Measurements from ENCODE around the gene GALC. TPM values are rescaled to one million over a fixed set of nuclear protein-coding genes. Genes with fewer than 3 reads are reported as not detected.

GALC gene
- total RNA-seq (10 to 100 TPM; 26.9 to 61.7 (median 42.4) TPM), polyA plus RNA-seq (1 to 10 TPM; 3.8 to 7.2 (median 5.9) TPM)
- long read RNA-seq, donor 1, transcript GALC-201 (17 exons, 3,883 nt) = major isoform, 7 of 15 reads
- long read RNA-seq, donor 1, partial matches to known transcripts = 7 of 15 reads
- long read RNA-seq, donor 1, other reads (novel, unspliced or antisense) = 0 of 15 reads
- long read RNA-seq, donor 2, transcript GALC-201 (17 exons, 3,883 nt) = major isoform, 6 of 7 reads
- long read RNA-seq, donor 2, partial matches to known transcripts = 0 of 7 reads
- long read RNA-seq, donor 2, other reads (novel, unspliced or antisense) = 0 of 7 reads

DNA sequence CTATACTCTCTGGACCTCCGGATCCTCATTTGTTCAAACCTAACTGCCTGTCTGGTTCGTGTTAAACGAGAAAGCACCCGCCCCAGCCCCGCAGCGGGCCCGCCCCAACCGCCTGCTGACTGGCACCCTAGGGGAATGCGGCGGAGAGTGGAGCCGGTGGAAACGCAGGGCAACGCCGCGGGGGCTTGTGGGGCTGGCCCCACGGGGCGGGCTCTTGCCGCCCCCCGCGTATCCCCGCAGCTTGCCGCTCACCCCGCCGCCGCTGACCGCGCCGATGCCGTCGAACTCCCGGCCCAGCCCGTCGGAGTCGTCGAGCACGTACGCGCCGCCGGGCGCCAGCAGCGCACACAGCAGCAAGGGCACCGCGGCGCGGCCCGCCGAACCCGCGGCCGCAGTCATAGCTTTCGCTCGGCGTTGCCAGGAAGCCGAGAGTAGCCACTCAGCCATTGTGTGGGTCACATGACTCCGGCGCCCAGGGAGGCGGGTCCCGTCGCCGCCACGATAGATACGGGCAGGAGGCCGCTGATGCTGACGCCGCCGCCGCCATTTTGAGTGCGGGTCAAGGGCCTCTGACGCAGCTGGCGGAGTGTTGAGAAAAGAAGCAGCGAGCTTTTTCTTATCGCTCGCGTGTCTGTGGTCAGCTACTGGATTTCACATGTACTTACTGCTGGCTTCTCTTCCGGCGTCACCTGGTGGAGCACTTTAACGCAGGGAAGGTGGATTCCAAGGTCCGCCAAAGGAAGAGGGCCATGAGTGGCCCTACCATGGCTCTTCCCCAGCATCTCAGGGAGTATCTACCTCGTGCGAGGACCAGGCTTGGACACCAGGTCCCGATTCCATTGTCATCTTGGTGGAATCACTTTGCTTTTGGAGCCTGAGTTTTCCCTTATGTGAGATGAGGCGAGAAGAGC, at the start of gene GALC:
TSS of gene GALC (minus strand) at position 465 of the 911 bp plus-strand sequence. CDS start at position 447, 18 bp downstream.
- Histone ChIP-seq H3K36me3 (no peaks in the 10 kb centered on the region), H3K27ac (peak within 1 kb of the TSS; percentile 92 to 99 (median 98)), H3K27me3 (replicated peaks in 1 of 7) (no peaks in the 10 kb centered on the region), H3K4me3 (peak within 1 kb of the TSS; percentile 64 to 88 (median 72)), H3K4me1 (peaks cover 12 to 62% (median 46%) of the 10 kb centered on the region in 6 donors), H3K9me3 (no peaks in the 10 kb centered on the region)
- WGBS, 5 donors = 3 to 4% (median 3%) methylated on average over 43 to 83 of the region's 83 CpGs
- peak; percentile 88 to 95 (median 89) for TF ChIP-seq POLR2AphosphoS5 (IDR thresholded peaks at IDR 0.05)
- TF ChIP-seq, protein P1, sequence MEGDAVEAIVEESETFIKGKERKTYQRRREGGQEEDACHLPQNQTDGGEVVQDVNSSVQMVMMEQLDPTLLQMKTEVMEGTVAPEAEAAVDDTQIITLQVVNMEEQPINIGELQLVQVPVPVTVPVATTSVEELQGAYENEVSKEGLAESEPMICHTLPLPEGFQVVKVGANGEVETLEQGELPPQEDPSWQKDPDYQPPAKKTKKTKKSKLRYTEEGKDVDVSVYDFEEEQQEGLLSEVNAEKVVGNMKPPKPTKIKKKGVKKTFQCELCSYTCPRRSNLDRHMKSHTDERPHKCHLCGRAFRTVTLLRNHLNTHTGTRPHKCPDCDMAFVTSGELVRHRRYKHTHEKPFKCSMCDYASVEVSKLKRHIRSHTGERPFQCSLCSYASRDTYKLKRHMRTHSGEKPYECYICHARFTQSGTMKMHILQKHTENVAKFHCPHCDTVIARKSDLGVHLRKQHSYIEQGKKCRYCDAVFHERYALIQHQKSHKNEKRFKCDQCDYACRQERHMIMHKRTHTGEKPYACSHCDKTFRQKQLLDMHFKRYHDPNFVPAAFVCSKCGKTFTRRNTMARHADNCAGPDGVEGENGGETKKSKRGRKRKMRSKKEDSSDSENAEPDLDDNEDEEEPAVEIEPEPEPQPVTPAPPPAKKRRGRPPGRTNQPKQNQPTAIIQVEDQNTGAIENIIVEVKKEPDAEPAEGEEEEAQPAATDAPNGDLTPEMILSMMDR (IDR thresholded peaks at IDR 0.05 in 8 of 11, conservative IDR thresholded peaks at IDR 0.05 in 3 of 11) = peak in 3 of 11 experiments; percentile 8 to 30 (median 13)
- peak in 1 of 3 donors; percentile 23 for TF ChIP-seq POLR2A (IDR thresholded peaks at IDR 0.05)
- intact Hi-C loops (cut with DNase I; ENCODE audit: low total_unique reads) = no loop called here
- DNase-seq = peak; percentile 100

DNA sequence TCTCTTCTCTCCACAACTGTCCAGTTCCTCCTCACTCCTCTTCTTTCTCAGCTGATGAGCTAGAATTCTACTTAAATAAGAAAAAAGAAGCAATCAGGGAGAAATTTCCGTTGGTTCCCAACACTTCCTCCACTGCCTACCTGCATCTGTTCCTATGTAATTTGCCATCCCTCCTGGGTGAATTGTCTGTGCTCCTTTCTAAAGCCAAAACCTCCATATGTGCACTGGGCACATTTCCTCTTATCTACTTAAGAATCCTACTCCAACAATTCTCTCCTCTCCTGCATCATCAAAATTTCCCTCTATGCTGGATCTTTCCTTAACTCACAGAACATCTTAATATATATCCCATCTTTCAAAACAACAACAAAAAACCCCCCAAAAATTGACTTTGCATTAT, 47.2 kb upstream of the GALC start:
- Histone ChIP-seq H3K9me3 (no peaks in the 10 kb centered on the region), H3K4me3 (no peak overlapping the region), H3K36me3 (no peaks in the 10 kb centered on the region), H3K4me1 (peaks cover 0 to 16% (median 0%) of the 10 kb centered on the region in 6 donors), H3K27ac (no peak overlapping the region), H3K27me3 (replicated peaks in 1 of 7) (no peaks in the 10 kb centered on the region)
- 62 to 81% (median 70%) methylated on average over 1 of the region's 1 CpG for WGBS, 5 donors
- no peak for DNase-seq
- TF ChIP-seq, protein P1 (IDR thresholded peaks at IDR 0.05 in 8 of 11, conservative IDR thresholded peaks at IDR 0.05 in 3 of 11) = no peak
- no peak for TF ChIP-seq POLR2AphosphoS5 (IDR thresholded peaks at IDR 0.05)
- intact Hi-C loops (cut with DNase I; ENCODE audit: low total_unique reads) = no loop called here

DNA sequence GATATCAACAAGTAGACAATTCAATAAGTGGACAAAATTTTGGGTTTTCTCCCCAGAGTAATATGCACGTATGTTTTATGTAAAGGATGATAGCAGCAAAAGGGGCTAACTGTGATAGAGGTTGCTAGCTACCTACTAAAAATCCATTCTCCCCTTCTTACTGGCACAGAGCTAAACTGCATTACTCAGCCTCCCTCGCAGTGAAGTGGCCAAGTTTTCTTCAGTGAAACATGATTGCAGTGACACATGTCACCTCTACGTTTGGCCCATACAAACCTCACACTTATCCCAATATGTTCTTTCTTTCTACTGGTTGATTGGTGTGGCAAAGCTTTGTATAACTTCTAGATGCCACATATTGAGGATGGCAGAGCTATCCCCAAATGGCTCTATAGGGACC, 46.2 kb upstream of the GALC start:
- Histone ChIP-seq H3K4me3 (no peak overlapping the region), H3K36me3 (no peaks in the 10 kb centered on the region), H3K27ac (no peak overlapping the region), H3K4me1 (peaks cover 0 to 7% (median 0%) of the 10 kb centered on the region in 6 donors), H3K27me3 (replicated peaks in 1 of 7) (no peaks in the 10 kb centered on the region), H3K9me3 (no peaks in the 10 kb centered on the region)
- 62 to 84% (median 80%) methylated on average over 3 of the region's 3 CpGs for WGBS, 5 donors
- intact Hi-C loops (cut with DNase I; ENCODE audit: low total_unique reads) = no loop called here
- TF ChIP-seq POLR2AphosphoS5 (IDR thresholded peaks at IDR 0.05) (no peak), POLR2A (IDR thresholded peaks at IDR 0.05) (no peak)
- TF ChIP-seq, protein P1 (IDR thresholded peaks at IDR 0.05 in 8 of 11, conservative IDR thresholded peaks at IDR 0.05 in 3 of 11) = no peak
- DNase-seq = no peak

DNA sequence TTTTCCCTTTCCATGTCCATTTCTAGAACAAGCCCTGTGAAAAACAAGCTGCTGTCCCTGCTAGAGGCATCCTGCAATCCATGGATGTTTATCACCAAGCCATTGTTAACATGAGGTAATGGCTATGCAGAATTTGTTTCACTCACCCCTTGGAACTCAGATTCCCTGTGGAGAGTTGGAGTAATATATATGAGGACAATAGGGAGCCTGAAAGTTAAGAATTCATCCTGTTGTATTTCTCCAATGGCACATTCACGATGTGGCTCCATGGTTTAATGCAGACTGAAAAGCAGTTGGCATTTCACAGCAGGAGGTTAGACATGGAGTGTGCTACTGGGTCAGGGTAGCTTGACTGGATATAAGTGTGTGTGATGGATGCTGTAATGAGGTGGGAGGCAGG, 44.3 kb upstream of the GALC start:
- WGBS, 5 donors = 76 to 95% (median 82%) methylated on average over 1 of the region's 1 CpG
- Histone ChIP-seq H3K4me1 (no peaks in the 10 kb centered on the region), H3K9me3 (no peaks in the 10 kb centered on the region), H3K36me3 (no peaks in the 10 kb centered on the region), H3K4me3 (no peak overlapping the region), H3K27me3 (replicated peaks in 1 of 7) (no peaks in the 10 kb centered on the region), H3K27ac (no peak overlapping the region)
- intact Hi-C loops (cut with DNase I; ENCODE audit: low total_unique reads) = no loop called here
- TF ChIP-seq POLR2AphosphoS5 (IDR thresholded peaks at IDR 0.05) (no peak), POLR2A (IDR thresholded peaks at IDR 0.05) (no peak)
- TF ChIP-seq, protein P1 (IDR thresholded peaks at IDR 0.05 in 8 of 11, conservative IDR thresholded peaks at IDR 0.05 in 3 of 11) = no peak
- DNase-seq = no peak
